ENCODE measurements around the gene INCA1.

Gene INCA1

GRCh38 chr17:4969551-4970173 is 27.7 kb downstream of the INCA1 start:
- DNase-seq: no peak

- DNase-seq: no peak
These were observed 28.2 kb downstream of the INCA1 start for GRCh38 chr17:4969047-4969550.

- peak; percentile 56 for DNase-seq
These were observed 28.8 kb downstream of the INCA1 start for GRCh38 chr17:4968486-4969046.

DNA sequence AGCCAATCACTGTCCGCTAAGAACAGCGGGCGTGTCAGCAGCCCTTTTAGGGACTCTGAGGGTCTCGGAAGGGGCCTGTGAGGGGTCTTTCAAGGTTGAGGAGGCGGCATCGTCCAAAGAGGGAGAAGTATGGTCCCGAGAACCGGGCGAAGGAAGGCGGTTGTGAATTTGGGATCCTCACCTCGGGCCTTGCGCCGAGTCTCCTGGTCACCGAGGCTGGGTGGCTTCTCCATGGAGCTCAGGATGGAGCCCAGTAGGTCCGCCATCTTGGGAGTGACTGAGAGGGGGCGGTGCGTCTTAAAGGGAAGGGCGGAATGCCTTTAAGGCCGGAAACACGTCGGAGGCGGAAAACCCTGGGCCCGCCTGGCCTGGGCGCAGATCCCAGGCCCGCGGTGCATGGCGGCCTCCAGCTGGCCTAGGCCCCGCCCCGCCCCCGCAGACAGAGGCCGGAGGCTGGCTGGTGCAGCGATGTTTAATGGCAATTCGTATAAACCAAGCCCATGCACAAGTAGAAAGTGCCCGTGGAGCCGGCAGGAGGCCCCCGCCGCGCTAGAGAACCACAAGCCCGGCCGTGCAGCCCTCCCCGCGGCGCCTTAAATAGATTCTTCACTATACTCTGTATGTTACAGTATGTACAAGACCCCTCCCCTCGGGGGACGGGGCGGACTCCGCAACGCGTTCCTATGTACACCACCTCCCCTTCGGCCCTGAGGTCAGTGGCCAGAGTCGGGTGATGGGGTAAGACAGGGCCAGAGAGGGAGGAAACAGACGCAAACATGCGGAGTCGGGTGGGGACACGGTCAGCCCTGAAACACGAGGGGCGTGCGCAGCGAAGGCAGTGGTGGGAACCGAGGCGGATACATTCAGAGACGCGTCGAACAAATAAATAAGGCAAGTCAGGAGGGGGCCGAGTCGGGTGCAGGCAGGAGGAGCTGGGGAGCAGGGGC is 29.5 kb downstream of the INCA1 start, which contains the start of gene SPAG7:
TSS of gene SPAG7 (minus strand) at position 279 of the 947 bp plus-strand sequence. CDS start at position 266, 13 bp downstream.
- DNase-seq: peak; percentile 94

DNA sequence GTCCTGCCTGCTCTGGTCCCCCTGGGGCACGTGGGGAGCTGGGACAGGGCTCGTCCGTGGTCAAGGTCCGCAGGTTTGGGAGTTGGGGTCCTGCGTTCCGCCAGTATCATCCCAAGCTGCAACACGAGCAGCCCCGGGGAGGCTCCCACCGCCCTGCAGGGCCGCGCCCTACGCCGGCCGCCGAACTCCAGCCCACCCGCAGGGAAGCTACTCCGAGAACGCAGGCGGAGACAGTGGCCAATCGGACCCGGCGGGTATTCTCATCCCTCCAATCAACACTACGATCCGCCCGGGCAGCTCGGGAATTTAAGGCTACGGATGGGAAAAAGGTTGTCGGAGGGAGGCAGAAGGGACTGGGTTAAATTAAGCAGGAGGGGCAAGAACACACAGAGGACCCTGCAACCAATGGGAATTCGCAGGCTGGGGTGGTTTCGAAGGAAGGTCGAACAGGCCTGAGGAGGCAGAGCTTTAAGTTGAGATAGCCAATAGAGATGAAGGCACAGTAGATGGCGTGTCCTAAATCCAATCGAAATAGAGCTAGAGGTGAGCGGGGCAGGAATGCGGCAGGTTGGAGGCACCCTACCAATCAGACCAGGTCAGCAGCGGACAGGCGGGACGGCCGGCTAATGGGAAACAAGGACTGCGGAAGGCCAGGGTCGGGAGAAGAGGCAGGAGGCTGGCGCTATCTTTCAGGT is 30.3 kb downstream of the INCA1 start:
- peak; percentile 99 for DNase-seq

DNA sequence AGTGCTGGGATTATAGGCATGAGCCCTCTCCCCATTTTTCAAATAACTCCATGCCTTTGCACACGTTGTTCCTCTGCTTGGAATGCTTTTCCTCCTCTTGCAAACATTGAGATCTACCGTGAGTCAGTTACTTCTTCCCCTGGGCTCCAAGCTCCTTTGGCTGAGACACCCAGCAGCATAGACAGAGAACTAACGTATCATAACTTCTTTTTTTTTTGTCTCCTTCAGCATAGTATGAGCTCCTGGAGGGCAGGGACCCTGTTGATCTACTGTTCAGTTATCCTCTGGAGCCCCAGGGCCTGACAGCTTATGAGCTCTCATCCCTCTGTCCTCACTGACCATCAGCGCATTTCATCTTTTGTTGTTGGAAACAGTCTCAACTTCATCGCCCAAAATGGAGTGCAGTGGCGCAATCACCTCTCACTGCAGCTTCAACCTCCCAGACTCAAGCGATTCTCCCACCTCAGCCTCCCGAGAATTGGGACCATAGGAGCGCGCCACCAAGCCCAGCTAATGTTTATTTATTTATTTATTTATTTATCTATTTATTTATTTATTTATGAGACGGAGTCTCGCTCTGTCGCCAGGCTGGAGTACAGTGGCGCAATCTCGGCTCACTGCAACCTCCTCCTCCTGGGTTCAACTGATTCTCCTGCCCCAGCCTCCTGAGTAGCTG is 31.9 kb downstream of the INCA1 start:
- DNase-seq: no peak

GRCh38 chr17:4960279-4960922 is 36.9 kb downstream of the INCA1 start:
- no peak for DNase-seq

DNA sequence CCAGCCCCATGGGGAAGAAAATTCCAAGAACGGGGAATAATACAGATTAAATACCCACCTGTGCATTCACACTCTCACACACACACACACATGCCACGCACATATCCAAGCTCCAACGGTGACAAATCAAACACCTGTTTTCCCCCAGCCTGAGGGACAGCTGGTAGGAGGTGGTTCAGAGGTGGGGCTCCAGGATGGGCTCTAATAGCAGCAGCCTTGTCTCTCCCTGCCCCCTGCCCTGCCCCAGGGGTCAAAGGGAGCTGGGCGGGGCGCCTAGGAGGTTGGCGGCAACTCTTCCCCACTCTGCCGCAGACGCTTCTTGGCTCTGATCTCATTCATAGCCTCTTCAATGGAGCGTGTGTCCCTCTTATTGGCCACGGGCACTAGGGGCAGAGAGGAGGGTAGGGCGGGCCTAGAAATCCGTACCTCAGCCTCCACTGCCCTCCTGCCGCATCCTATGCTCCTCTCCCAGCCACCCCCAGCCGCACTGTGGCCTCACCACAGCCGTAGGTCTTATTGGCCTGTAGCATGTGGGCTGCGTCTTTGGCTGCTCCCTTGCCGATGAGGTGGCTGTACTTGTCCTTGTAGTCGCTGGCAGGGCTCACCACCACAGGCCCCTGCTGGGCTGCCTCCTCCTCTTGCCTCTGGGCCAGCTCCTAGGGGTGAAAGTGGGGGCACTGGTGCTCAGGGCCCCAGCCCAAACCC is 37.9 kb downstream of the INCA1 start:
- no peak for DNase-seq

GRCh38 chr17:4958102-4958501 is 39.2 kb downstream of the INCA1 start:
- no peak for DNase-seq

- no peak for DNase-seq
These were observed 40.7 kb downstream of the INCA1 start for GRCh38 chr17:4956493-4957061.

- no peak for DNase-seq
These were observed 42.2 kb downstream of the INCA1 start for GRCh38 chr17:4955091-4955490.

- DNase-seq: no peak
These were observed 43.8 kb downstream of the INCA1 start for GRCh38 chr17:4953451-4953961.

DNA sequence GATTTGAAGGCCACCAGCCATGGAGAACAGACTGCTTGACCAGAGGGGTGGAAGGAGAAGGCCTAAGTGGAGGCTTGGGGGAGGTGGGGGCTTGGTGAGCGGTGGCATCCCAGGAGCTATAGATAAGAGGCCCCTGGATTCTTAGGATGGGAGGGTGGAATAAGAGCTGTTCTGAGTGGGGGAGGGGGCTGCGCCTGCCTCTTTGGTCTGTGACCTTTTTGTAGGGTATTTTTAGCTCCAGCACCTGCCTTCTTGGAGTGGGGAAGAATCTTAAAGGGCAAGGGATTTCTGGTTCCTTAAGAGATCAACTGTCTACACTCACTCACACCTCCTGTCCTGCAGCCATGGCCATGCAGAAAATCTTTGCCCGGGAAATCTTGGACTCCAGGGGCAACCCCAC is 45.8 kb downstream of the INCA1 start:
- DNase-seq: no peak

DNA sequence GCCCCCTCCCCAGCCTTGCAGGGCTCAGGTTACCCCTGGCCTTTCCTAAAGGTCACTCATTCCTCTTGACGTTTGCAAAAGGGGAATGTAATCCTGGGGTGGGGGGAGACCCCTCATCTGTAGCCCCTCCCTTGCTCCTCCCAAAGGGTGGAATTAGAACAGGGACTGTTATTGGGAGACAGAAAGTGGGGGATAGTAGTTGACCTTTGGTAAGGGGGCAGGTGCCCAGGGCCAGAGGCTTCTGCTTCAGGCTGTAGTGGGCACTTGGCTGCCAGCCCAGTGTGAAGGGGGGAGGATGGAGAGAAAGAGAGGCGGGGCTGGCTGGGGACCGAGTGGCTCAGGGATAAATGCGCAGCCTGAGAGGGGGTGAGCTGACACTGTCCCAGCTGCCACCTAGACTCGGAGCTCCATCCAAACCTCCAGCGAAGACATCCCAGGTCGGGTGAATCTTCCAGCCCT is 46.5 kb downstream of the INCA1 start, which contains the start of gene ENO3:
TSS of gene ENO3 (plus strand) at position 374 of the 459 bp plus-strand sequence. CDS start 711 bp downstream, outside the sequence.
- DNase-seq: peak; percentile 42

DNA sequence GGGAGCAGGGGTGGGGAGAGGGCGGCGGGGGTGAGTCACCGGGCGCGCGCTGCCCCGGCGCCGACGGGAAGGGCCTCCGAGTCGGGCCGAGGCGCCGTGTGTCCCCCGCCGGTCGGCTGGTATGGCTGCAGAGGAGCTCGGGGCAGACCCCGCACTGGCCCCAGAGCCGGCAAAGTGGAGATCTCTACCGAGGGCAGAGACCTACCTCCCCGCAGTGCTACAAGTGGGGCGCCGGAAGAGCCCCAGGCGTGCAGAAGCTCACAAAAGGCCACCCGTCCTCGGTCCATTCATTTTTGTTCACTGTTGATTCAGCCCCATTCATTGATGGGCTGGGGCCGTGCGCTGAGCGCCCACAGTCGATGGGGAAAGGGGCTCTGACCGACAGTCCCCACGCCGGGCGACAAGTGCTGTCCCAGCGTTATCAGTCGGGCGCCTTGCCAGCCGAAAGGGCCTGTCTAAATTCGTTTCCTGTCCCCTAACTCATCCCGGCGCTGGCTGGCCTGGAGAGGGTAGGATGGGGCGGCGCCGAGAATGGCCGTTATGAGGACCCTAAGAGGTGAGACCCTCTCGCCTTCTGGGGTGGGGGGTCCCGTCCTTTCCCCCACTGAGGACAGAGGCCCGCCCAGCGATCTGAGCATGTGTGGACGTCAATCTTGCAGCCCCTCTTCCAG is 47.1 kb downstream of the INCA1 start:
- peak; percentile 69 for DNase-seq

- DNase-seq: peak; percentile 82
These were observed 47.8 kb downstream of the INCA1 start for GRCh38 chr17:4949321-4950074.

DNA sequence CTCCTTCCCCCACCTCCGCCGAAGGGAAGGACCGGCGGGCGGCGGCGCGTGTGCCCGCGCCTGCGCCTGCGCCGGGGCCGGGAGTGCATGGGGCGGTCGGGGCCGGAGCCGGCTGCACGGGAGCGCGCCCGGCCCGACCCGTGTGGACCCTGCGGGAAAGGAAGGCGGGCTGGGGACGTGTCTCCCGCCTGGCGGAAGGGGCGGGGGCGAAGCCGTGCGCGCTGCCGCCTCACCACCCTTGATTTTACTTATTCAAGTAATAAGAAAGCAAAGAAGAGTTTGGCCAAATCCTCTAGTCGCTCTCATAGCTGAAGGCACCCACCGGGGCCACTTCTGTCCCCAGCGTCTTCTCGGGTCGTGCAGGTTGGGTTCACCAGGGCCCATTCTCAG is 48.4 kb downstream of the INCA1 start:
- DNase-seq: peak; percentile 87

- peak; percentile 90 for DNase-seq
These were observed 49.0 kb downstream of the INCA1 start, which contains the start of gene PFN1 for GRCh38 chr17:4948166-4948930. Gene PFN1 (minus strand): TSS chr17:4948530. CDS start chr17:4948394, 136 bp downstream.
